ENCODE measurements around the gene CAND2.

GRCh38 chr3:12799525-12800440 lies 3.3 kb downstream of the CAND2 start:
- TF ChIP-seq EP300 (IDR thresholded peaks at IDR 0.05) (no peak), POLR2AphosphoS5 (IDR thresholded peaks at IDR 0.05) (no peak), CTCF (IDR thresholded peaks at IDR 0.05) (no peak), POLR2A (IDR thresholded peaks at IDR 0.05; ENCODE audit: low read depth) (no peak)
